HTR-8/SVneo (cell line): ENCODE results near the gene HHAT.

Experiments
- DNase-seq: peaks from one replicate; pipeline ENCODE4 v3.0.0; 2011; ENCODE audit warnings: low spot score, mixed read lengths; ENCODE audit not compliant: insufficient read length
- FAIRE-seq: peaks from 2 replicates; lab custom pipeline; 2011; peaks lifted over from hg19 to GRCh38; lab: Jason Lieb, UNC

The HHAT gene

GRCh38 chr1:210523830-210524229 is 195.1 kb downstream of the HHAT start:
- no peak for FAIRE-seq
- DNase-seq = no peak

DNA sequence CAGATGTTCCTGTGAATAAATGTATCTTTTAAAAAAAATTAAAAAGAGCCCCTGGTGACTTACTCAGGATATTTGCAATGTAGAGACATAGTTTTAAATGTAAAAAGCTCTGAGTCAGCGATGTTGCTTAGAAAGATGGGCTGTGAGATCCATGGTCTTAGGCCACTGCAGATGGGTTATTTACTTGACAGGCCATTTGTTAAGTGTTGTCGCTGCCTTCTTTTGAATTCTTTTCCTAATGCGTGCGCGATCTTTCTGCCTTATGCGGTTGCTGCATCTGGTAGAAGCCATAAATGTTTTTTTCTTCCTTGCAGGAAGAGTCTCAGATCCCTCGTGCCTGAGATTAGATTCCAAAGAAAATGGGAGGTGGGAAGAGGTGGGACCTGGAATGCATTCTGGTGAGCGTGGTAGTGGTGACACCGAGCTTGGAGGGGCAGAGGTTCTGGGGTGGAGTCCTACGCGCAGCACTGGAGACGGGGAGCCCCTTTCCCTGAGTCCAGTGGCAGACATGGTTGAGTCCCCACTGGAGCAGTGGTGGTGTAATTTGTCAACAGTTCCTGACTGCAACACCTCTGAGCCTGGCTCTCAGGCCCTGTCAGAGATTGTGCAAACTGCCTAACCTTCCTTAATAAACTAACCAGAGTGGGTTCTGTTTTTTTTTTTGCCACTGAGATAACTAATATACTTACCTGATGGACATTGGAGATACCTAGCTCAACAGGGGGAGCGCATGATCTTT is 197.2 kb downstream of the HHAT start:
- DNase-seq (no peak), FAIRE-seq (no peak)

GRCh38 chr1:210527091-210527490 is 198.4 kb downstream of the HHAT start:
- FAIRE-seq = no peak
- no peak for DNase-seq

- no peak for FAIRE-seq
- DNase-seq = no peak
These were observed 202.9 kb downstream of the HHAT start for GRCh38 chr1:210531475-210532222.

DNA sequence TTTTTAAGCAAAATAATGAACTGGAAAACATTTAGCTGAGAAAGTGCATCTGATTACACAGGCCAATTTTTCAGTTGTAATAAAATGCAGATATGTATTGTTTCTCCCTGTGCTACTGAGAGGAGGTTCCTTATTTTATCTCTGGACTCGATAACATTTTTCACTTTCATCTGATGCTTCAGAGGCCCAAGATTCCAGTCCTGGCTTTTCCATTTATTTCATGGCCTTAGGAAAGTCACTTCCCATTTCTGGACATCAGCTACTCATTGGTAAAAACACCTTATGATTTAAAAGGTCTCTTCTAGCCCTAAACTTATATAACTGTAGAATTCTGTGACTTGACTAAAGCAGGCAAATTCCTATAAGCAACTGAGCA is 203.5 kb downstream of the HHAT start:
- DNase-seq (no peak), FAIRE-seq (no peak)

GRCh38 chr1:210535761-210536160 is 207.1 kb downstream of the HHAT start:
- DNase-seq (no peak), FAIRE-seq (no peak)

- DNase-seq (no peak), FAIRE-seq (no peak)
These were observed 207.7 kb downstream of the HHAT start for GRCh38 chr1:210536254-210536961.

DNA sequence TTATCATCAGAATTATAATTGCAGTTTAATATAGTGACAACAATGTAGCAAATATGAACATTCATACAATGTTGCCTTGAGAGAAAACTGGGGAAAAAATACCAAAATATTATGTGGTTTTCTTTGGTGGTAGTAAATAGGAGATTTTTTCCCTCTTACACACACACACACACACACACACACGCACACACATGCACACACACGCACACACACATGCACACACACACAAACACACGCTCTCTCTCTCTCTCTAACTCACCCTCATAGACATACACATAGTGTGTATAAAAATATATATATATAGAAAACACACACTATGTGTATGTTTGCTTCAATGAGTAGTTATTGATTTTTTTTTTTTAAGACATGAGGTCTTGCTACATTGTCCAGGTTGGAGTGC is 211.6 kb downstream of the HHAT start:
- FAIRE-seq (peak; percentile 4), DNase-seq (no peak)

GRCh38 chr1:210541680-210542358 is 213.1 kb downstream of the HHAT start:
- FAIRE-seq = no peak
- DNase-seq = peak; percentile 19

GRCh38 chr1:210551899-210552298 is 223.2 kb downstream of the HHAT start:
- DNase-seq (no peak), FAIRE-seq (no peak)

DNA sequence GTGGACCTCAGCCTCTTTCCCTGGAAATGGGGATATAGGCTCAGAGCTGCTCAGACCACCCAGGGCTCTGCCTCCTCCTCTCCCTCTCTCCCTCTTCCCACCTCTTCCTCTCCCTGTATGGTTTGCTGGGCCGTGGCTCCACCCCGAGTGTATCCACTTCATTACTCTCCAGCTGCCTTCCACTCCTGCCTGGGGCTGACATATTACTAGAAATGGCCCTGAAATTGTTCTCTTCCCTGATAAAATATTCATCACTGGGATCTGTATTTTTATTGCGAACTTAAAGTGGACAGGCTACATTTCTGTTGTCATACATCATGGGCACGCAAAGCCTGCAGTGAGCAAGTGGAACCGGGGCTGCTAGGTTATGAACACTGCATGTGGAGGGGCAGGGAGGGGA is 225.0 kb downstream of the HHAT start:
- FAIRE-seq (no peak), DNase-seq (no peak)

- no peak for FAIRE-seq
- no peak for DNase-seq
These were observed 225.7 kb downstream of the HHAT start for GRCh38 chr1:210554382-210554781.

- DNase-seq = no peak
- FAIRE-seq = no peak
These were observed 227.8 kb downstream of the HHAT start for GRCh38 chr1:210556475-210556874.

DNA sequence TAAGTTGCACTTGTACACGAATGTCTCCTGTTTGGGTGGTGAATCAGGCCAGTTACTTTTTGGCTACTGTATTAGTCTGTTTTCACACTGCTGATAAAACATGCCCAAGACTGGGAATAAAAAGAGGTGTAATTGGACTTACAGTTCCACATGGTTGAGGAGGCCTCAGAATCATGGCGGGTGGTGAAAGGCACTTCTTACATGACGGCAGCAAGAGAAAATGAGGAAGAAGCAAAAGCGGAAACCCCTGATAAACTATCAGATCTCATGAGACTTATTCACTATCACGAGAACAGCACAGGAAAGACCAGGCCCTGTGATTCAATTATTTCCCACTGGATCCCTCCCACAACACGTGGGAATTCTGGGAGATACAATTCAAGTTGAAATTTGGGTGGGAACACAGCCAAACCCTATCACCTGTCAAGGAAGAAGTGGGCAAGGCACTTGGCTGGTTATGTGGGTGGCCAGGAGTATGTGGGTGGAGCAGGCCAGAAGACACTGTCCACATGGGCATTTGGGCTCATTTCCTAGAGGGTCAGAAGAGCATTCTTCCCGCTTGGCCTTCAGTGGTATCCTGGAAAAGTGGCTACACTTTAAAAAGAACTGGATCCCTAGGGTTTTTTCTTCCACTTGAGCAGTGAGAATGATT is 228.8 kb downstream of the HHAT start:
- DNase-seq = no peak
- no peak for FAIRE-seq

DNA sequence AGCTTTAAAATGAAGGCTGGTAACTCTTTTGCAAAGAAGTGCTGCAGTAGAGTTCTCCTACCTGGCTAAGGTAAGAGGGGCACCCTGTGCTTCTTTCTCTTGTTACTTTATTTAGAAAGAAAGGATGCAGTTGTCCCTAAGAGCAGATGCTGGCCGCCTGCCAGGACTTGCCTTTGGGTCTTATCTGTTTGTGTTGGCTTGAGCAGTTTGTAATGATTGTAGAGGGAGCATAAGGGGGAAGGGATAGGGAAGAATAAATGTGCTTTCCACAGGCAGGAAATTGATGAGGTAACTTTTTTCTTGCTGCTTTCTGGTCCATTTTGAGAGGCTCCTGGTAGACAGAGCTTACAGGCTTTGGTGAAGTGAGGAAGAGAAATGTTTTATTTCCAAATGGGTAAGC is 229.6 kb downstream of the HHAT start:
- FAIRE-seq (no peak), DNase-seq (no peak)

- FAIRE-seq (no peak), DNase-seq (no peak)
These were observed 236.6 kb downstream of the HHAT start for GRCh38 chr1:210565306-210565705.

DNA sequence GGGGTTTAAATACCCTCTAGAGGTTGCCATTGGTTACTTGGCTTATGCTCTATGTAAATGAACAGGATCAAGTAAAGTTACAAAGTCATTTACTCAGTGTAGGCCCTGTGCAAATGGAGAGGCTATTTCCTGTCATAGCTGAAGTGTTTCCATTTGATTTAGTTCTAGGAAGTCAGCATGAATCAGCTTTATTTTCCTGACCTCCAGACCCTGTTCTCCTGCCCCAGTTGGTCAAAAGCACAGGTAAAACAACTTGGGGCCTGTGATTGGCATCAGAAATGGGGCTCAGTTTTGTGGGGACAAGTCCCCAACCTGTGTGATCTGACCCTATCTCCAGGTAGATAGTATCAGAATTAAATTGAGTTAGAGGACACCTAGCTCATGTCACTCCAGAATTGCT is 239.9 kb downstream of the HHAT start:
- no peak for FAIRE-seq
- no peak for DNase-seq

GRCh38 chr1:210570116-210570515 is 241.4 kb downstream of the HHAT start:
- DNase-seq (no peak), FAIRE-seq (no peak)

GRCh38 chr1:210571356-210572284 is 242.9 kb downstream of the HHAT start:
- no peak for FAIRE-seq
- no peak for DNase-seq
